ENCODE results near the gene IL10RB.
A peak's percentile ranks its signal among the peaks of the same experiment; 100 is the strongest.
"Not testable (repeated sequence)": the region's sequence is repeated elsewhere in the genome, so short reads cannot be mapped to it uniquely, and the experiment has no call there.

IL10RB gene

DNA sequence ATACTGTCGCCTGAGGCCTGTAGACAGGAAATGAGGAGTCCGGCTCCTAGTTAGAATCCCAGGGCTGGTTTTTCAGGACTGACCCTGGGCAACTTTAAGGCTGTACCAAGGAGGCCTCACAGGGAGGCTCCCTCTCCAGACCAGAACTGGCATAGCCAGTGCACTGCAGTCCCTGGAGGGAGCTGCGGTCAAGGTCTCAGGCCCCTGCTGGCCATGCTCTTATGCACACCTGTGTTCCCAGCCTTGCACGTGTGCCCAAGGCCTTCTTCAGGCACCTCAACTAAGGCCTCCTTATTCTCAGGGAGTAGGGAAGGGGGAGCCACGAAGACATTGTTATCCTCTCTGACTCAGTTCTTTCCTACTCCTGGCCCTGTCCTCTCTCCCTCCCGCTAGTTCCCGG is 36.6 kb downstream of the IL10RB start:
- DNase-seq (ENCODE audit: low read depth), result no peak

DNA sequence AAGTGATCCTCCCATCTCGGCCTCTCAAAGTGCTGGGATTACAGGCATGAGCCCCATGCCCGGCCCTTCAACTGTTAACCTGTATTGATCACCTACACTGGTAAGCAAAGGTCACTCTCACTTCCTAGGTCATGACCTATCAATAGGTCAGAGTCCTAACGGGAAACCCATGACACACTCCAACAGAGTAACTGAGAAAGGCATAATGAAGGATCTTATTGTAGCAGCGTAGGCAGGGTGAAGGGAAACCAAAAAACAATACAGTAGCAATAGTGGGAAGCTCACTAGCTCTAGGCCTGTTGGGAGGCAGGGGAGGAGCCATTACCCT is 39.1 kb downstream of the IL10RB start:
- no peak for DNase-seq (ENCODE audit: low read depth)

DNA sequence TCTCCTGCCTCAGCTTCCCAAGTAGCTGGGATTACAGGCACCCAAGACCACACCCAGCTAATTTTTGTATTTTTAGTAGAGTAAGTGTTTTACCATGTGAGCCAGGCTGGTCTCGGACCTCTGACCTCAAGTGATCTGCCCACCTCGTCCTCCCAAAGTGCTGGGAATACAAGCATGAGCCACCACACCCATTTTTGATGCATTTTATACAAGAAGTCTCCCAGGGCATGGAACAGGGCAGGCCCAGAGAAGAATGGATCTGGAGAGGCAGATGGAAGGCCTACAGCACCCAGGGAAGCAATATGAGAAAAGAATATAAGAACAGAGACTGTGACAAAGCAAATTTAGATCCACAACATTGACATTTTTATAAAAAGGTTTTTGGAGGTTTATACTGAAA is 39.8 kb downstream of the IL10RB start:
- DNase-seq (ENCODE audit: low read depth), result no peak

DNA sequence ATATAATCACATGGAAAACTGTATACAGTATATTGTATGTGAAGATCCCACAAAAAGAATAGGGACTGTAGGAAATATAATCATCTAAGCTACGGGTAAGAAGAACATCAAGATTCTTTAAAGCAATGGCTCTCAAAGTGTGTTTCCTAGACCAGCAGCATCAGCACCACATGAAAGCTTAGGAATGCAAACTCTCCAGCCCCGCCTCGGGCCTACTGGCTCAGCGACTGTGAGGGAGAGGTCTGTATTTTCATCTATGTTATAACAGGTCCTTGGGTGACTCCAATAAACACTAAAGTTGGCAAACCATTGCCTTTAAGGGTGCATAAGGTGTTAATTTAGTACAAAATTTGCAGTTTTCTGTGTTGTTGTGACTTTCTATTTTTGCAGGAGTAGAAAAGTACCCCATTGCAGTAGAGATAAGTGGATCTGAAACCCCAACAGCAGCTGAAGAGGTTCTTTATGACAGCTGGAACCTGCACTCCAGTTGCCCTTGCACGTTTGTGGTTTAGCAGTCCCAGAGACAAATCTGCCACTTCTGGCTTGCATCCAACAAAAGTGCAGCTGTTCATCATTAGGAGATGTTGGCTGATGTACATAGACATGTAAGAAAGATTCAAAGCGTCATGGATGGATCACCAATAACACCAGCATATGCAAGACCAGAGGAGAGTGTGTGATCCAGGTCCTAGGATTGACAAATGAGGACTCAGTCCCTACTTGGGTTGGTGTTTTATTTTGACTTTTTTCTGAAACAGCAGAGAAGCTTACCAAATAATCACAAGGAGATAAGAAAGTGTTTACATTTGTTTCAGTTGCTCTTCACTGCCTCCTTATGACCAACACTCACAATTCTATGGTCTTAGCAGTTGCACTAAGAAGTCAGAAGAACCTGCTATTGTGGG is 42.7 kb downstream of the IL10RB start:
- no peak for DNase-seq (ENCODE audit: low read depth)

DNA sequence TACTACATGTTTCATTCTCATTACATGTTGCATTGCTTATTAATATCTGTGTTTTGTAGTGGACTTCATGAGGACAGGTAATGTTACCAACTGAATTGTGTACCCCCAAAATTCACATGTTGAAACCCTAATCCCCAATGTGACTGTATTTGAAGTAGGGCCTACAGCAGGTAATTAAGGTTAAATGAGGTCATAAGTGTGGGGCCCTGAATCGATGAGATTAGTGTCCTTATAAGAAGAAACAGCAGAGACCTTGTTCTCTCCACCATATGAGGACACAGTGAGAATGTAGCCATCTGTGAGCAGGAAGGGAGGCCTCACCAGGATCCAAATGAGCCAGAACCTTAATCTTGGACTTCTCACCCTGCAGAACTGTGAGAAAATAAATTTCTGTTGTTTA is 43.6 kb downstream of the IL10RB start:
- DNase-seq (ENCODE audit: low read depth), result no peak

DNA sequence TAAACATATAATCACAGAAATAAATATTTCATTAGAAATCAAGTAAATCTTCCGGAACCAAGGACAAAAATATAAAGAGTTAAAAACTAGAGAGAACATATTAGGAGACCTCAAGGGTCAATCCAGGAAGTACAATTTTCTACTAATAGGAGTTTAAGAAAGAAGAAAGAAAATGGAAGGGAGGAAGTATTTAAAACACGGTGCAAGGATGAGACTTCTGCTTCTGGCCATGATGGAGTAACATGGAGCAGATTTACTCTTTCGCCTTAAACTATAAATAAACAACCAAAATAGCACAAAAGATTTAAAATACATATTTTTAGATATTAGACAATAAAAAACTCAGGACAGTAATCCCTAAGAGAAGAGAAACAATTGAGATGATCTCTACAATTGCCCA is 46.0 kb downstream of the IL10RB start:
- DNase-seq (ENCODE audit: low read depth), result no peak

DNA sequence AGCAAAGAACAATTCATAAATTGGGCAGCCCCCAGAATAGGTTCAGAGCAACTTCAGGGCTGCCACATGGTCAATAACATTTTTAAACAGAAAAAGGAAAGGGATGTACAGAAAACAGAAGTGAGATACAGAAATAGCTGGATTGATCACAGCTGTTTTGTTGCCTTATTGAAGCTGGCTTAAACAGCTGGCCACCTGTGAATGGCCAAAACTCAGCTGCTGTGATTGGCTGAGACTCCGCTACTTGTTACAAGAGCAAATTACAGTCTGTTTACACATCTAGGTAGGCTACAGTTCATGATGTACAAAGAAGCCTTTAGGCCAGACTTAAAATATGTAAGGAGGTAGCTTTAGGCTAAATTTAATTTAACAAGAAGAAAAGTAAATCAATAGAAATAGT is 47.0 kb downstream of the IL10RB start:
- no peak for DNase-seq (ENCODE audit: low read depth)

DNA sequence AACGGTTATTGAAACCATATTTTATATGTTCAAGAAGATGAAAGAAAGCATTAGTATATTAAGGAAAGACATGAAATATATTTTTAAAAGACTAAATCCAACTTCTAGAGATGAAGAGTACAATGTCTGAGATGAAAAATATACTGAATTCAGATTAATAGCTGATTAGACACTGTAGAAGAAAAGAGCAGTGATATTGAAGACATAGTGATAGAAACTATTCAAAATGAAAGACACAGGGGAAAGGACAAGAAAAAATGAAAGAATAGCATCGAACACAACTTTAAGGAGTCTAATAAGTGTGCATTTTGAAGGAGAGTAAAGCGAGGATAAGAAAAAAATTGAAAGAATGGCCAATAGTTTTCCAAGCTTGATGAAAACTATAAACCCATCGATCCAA is 47.4 kb downstream of the IL10RB start:
- DNase-seq (ENCODE audit: low read depth), result no peak

DNA sequence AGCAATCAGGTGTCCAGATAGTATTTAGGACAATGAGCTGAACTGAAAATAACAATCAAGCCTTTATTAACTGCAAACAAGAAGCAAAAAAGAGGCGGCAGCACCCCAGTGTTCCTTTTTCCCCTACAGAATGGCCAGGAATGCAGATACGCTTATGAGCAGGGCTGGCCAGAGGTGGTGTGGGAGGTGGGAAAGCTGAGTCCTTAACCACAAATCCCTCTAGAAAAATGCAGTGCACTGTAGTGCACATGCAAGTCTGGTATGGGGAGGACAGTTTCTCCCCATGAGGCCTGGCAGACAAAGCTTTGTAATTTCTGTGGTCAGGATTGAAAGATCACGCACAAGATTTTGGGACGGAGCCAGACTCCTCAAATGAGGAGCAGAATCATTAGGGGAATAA is 47.9 kb downstream of the IL10RB start:
- DNase-seq (ENCODE audit: low read depth), result no peak

DNA sequence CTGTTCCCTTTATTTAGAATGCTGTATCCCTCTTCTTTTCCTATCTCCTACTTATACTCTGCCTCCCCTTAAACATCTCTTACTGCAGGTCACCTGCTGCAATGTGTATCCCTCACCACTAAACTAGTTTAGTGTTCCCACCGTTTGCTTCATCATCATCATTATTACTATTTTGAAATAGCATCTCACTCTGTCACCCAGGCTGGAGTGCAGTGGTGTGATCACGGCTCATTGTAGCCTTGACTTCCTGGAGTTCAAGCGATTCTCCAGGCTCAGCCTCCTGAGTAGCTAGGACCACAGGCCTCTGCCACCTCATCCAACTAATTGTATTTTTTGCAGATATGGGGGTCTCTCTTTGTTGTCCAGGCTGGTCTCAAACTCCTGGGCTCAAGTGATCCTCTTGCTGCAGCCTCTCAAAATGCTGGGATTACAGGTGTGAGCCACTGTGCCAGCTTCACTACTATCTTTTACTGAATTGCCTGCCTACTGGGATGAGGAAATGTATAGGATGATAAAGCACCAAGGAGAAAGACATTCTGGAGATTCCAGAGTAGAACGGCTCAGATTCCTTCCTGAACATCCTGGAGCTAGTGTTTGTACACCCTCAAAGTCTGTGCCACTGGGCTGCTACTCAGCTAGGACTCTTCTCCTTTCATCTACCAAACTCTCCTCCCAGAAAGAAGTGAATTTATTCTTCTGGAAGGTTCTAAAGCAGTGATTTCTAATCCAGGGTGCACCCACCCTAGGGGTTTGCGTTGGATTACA is 50.0 kb downstream of the IL10RB start:
- DNase-seq (ENCODE audit: low read depth), result no peak

DNA sequence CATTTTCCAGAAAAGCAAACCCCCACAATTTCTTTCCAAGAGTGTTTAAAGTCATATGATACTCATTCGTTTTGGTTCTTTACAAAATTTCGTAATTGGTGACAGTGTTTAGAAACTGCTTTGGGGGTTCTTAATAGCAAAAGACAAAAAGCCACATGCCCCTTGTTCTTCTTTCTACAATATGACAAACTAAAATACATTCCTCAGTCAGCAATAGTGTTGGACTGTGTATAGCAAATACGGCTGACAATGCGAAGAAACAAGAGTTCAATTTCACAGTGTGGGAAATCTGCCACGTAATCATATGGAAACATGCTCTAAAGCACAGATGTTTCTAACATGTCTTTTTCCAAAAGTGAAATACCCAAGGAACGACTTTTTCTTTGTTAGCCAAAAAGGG is 51.0 kb downstream of the IL10RB start:
- no peak for DNase-seq (ENCODE audit: low read depth)

DNA sequence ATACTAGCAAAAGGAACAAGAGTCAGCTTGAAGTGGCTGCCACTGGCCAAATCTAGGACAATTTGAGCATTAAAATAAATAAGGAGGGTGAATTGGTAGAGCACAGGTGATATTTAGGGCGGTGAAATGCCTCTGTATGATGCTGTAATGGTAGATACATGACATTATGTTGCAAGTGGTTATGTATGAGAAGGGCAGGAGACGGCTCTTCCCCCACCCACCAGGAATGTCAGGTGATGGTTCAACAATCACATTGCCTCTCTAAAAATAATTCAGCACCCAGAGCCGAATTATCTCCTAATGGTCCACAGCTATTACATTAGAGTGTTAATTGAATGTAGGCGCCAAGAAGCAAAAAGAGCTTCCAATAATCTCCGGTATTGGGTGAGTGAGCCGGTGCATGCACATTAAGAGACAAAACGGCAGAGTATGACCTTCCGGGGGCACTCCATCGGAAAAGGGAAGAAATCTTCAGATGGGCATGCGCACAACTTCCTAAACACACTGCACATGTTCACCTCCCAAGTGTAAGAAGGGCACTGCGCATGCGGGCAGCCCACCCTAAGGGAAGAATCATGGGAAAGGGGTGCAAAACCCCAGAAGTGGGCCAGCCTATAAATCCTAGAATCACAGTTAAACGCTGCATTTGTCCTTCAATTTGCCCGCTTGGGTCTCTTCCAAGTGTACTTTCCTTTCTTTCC is 51.8 kb downstream of the IL10RB start:
- DNase-seq (ENCODE audit: low read depth), result no peak

DNA sequence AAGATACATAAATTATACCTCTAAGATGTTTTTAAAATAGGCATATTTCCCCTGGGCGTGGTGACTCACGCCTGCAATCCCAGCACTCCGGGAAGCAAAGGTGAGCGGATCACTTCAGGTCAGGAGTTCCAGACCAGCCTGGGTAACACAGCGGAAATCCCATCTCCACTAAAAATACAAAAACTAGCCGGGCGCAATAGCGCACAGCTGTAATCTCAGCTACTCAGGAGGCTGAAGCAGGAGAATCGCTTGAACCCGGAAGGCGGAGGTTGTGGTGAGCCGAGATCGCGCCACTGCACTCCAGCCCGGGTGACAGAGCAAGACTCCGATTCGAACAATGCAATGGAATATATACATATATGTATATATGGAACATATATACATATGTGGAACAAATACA is 54.8 kb downstream of the IL10RB start:
- DNase-seq (ENCODE audit: low read depth), result not testable (repeated sequence)

DNA sequence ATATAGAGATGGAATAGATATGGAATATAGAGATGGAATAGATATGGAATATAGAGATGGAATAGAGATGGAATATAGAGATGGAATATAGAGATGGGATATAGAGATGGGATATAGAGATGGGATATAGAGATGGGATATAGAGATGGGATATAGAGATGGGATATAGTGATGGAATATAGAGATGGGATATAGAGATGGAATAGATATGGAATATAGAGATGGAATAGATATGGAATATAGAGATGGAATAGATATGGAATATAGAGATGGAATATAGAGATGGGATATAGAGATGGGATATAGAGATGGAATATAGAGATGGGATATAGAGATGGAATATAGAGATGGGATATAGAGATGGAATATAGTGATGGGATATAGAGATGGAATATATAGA is 57.4 kb downstream of the IL10RB start:
- not testable (repeated sequence) for DNase-seq (ENCODE audit: low read depth)

DNA sequence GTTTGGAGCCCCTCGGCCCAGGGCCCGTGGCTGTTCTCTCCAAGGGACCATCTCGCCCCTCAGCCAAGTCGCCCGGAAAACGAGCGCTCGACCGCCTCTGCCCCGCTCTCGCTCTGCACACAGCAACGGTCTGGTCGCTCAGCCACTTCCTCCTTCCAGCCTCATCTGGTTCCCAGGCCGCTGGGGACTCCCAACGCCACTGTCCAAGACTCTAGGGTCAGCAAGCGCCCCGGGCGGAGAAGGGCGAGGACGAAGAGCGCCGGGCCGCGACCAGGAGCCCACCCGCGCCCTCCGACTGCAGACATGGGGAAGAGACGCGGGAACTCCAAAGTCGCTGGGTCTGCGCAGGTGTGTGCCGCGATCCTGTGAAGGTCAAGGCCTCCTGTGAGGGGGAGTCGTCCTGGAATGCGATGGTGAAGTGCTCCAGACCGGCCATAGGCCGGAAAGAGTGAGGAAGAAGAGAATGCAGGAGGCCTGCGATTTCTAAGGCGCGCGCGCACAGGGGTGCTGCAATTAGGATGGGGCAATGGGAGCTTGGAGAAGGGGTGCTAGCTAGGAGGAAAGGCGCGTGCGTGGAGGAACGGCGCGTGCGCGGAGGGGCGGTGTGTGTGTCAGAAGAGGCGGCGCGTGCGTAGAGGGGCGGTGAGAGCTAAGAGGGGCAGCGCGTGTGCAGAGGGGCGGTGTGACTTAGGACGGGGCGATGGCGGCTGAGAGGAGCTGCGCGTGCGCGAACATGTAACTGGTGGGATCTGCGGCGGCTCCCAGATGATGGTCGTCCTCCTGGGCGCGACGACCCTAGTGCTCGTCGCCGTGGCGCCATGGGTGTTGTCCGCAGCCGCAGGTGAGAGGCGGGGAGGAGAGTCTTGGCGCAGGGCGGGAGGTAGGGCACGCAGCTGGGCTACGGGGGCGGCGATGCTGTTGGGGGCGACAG is 58.4 kb downstream of the IL10RB start, which contains the start of gene IFNAR1:
TSS of gene IFNAR1 (plus strand) at position 680 of the 931 bp plus-strand sequence. CDS start at position 766, 86 bp downstream.
- peak; percentile 99 for DNase-seq (ENCODE audit: low read depth)

DNA sequence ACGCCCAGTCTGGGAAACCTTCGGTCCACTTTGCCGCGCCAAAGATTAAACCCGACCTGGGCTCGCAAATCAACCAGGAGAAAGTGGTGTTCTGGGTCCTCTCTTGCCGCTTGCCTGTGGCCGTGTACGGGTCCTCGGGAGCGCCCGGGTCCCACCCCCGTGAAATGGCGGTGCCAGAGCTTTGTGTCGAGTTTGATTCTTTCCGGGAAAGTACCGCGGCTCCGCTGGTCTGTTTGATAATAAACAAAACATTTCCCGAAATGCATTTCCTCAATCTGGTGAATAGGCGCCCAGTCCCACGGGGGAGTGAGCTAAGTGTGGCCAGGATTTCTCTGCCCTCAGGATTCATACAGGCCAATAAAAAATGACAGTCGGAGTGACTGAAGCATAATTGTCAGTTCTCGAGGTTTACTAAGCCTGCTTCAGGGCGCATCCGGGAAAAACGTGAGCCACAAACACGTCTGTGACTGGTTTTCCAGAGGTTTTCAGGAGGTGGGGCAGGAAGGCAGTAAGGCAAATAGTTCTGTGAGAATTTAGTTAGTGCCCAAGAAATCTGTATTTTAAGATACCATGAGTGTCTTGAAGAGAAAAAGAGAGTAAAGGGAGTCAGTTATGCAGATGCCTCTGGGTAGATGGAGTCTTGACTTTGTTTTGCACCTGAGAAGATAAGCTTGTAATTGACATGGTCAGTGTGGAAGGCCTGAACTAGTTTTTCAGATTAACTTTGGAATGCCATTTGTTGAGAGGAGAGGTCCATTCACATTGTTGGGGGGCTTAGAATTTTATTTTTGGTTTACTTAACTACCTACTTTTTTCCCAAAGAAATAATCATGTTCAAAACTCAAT is 59.3 kb downstream of the IL10RB start:
- DNase-seq (ENCODE audit: low read depth), result peak; percentile 58

DNA sequence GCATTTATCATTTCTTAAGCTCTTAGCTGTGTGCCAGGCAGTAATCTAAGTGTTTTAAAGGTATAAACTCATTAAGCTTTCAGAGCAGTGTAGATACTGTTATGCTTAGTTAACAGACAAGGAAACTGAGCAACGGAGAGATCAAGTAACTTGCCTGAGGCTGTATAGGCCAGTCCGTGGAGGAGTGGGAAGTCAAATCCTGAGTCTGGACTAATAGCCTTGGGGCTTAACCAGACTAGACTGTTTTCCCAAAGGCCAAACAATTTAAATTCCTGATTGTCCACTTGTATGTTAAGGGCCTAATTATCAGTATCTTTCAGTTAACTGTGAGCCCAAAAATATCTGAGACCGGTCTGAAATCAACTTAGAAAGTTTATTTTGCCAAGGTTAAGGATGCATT is 61.2 kb downstream of the IL10RB start:
- no peak for DNase-seq (ENCODE audit: low read depth)

DNA sequence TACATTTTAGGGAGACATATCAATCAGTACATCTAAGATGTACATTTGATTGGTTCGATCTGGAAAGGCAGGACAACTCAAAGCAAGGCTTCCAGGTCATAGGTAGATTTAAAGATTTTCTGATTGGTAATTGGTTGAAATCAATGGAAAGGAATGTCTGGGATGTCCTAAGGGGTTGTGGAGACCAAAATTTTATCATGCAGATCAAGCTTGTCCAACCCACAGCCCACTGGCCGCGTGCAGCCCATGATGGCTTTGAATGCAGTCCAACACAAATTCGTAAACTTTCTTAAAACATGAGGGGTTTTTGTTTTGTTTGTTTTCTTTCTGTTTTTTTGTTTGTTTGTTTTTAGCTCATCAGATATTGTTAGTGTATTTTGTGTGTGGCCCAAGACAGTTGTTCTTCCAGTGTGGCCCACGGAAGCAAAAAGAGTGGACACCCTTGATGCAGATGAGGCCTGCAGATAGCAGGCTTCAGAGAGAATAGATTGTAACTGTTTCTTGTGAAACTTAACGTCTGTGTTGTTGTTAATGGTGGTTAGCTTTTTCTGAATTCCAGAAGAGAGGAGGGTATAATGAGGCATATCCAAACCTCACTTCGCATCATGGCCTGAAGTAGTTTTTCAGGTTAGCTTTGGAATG is 61.7 kb downstream of the IL10RB start:
- no peak for DNase-seq (ENCODE audit: low read depth)

DNA sequence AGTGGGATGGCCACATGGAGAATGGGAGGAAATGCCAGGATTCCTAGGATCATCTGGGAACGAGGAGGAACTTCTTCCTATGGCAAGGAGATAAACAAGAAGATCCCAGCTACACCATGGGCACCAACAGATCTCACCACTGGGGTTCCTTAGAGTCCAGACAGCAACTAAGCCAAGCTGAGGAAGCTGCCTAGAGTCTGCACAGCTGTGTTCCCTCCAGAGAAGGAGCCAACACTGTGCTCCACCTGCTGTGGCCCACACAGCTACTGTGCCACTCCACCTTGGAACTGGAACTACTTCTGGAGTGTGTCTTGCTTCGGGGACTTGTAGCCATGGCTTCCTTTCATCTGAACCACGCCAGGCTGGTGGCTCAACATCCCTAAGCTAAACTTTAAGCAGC is 64.6 kb downstream of the IL10RB start:
- DNase-seq (ENCODE audit: low read depth), result no peak

DNA sequence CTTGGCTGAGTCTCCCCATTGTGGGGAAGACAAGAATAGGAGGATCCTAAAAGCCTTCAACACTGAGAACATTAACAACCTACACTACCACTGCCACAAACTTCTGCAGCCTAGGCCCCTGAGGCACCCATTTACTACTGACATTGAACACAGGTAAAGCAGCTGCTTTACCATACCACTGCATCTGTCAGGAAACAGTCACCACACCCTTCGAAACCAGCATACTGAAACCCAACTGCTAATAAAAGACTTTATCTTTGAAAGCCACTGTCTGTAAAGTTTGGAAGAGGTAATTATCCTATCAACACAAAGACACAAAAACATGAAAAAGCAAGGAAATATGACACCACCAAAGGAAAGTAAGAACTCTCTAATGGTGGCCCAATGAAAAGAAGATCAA is 66.0 kb downstream of the IL10RB start:
- DNase-seq (ENCODE audit: low read depth), result no peak
